Spleen (tissue), 7 donors: ENCODE measurements around the gene PRKX.

Experiments used
- POLR2A ChIP-seq, 3 donors: fragments of 450-650 bp; IDR thresholded peaks; one replicate each; pipeline ENCODE4 v1.5.1; 2017; ENCODE audit warnings: antibody characterized with exemption in 3 of 3, mild to moderate bottlenecking in 1 of 3
- POLR2AphosphoS5 ChIP-seq, 3 donors: sonication (generic); formaldehyde crosslinking; IDR thresholded peaks; one replicate each; pipeline ENCODE4 v1.5.1; 2017; ENCODE audit warnings: antibody characterized with exemption in 3 of 3
- TF ChIP-seq, protein P1 (sequence below), 11 experiments: fragments of 200-600 bp in 7 of 11; fragments of 450-650 bp in 4 of 11; sonication (generic) in 4 of 11; IDR thresholded peaks in 8 of 11; conservative IDR thresholded peaks in 3 of 11; 1 replicate in 7 of 11; 2 replicates in 4 of 11; pipeline versions ENCODE4 v1.4.0 to v1.8.0; 2016 to 2021; ENCODE audit warnings: antibody characterized with exemption in 11 of 11, inconsistent platforms in 4 of 11, mild to moderate bottlenecking in 1 of 11
- donor health status: DM: no; HTN: no; CAD: no; lungs with moderate emphysema.
- donor health status: DM: no; HTN: no; CAD: no.
- donor health status: DM: no; HTN: no; CAD: no.

DNA sequence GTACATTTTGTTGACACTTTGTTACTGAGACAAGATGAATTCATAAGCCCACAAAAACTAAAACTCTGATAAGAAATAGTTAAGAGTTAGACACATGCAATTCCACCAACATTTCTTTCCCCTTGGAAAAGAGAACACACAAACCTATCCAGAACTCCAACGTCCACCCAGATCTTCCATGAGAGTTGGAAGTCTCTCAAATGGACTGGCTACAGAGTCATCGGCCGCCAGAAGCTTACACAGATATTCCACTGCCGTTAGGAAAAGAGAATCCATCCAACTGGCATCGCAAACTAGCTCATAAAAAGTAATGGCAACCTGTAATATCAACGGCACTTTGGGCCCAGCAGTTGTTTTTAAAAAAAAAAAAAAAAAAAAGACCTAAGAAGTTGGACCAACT is 114.7 kb downstream of the PRKX start:
- TF ChIP-seq, protein P1, sequence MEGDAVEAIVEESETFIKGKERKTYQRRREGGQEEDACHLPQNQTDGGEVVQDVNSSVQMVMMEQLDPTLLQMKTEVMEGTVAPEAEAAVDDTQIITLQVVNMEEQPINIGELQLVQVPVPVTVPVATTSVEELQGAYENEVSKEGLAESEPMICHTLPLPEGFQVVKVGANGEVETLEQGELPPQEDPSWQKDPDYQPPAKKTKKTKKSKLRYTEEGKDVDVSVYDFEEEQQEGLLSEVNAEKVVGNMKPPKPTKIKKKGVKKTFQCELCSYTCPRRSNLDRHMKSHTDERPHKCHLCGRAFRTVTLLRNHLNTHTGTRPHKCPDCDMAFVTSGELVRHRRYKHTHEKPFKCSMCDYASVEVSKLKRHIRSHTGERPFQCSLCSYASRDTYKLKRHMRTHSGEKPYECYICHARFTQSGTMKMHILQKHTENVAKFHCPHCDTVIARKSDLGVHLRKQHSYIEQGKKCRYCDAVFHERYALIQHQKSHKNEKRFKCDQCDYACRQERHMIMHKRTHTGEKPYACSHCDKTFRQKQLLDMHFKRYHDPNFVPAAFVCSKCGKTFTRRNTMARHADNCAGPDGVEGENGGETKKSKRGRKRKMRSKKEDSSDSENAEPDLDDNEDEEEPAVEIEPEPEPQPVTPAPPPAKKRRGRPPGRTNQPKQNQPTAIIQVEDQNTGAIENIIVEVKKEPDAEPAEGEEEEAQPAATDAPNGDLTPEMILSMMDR (IDR thresholded peaks at IDR 0.05 in 8 of 11, conservative IDR thresholded peaks at IDR 0.05 in 3 of 11): no peak
- TF ChIP-seq POLR2AphosphoS5 (IDR thresholded peaks at IDR 0.05) (no peak), POLR2A (IDR thresholded peaks at IDR 0.05) (no peak)
